ENCODE results near the gene SCEL. TPM values are rescaled to one million over a fixed set of nuclear protein-coding genes. Genes with fewer than 3 reads are reported as not detected.
"Not testable (repeated sequence)": the region's sequence is repeated elsewhere in the genome, so short reads cannot be mapped to it uniquely, and the experiment has no call there.

SCEL gene
- total RNA-seq, 1 donor from 2014 or later = not detected

DNA sequence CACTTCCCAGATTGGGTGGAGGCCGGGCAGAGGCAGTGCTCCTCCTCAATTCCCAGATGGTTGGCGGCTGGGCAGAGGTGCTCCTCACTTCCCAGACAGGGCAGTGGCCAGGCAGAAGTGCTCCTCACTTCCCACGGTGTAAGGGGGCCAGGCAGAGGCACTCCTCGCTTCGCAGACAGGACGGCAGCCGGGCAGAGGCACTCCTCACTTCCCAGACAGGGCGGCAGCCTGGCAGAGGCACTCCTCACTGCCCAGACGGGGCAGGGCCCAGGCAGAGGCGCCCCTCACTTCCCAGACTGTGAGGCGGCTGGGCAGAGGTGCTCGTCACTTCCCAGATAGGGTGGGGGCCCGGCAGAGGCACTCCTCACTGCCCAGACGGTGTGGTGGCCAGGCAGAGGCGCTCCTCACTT, 125.3 kb downstream of the SCEL start:
- DNase-seq (ENCODE audit: low spot score) = no peak
- Mint-ChIP-seq H3K4me3 (no peak overlapping the region), H3K9me3 (peaks cover 6% of the 10 kb centered on the region), H3K4me1 (no peaks in the 10 kb centered on the region), H3K27ac (no peak overlapping the region), H3K36me3 (no peaks in the 10 kb centered on the region), H3K27me3 (ENCODE audit: insufficient read depth, low read depth) (peaks cover 5% of the 10 kb centered on the region)
- Histone ChIP-seq H3K27me3 (no peaks in the 10 kb centered on the region), H4K20me1 (ENCODE audit: low read depth) (no peaks in the 10 kb centered on the region), H2AFZ (replicated peaks) (no peak overlapping the region), H3K9me3 (ENCODE audit: low read depth) (no peaks in the 10 kb centered on the region), H3K4me3 (no peak overlapping the region), H3K79me2 (ENCODE audit: low read depth) (no peaks in the 10 kb centered on the region), H3K27ac (no peak overlapping the region), H3K4me1 (no peaks in the 10 kb centered on the region), H3K36me3 (no peaks in the 10 kb centered on the region), H3K9ac (no peak overlapping the region), H3K4me2 (no peak overlapping the region), H3F3A (ENCODE audit: low read depth) (no peaks in the 10 kb centered on the region)
- TF ChIP-seq, protein P1, sequence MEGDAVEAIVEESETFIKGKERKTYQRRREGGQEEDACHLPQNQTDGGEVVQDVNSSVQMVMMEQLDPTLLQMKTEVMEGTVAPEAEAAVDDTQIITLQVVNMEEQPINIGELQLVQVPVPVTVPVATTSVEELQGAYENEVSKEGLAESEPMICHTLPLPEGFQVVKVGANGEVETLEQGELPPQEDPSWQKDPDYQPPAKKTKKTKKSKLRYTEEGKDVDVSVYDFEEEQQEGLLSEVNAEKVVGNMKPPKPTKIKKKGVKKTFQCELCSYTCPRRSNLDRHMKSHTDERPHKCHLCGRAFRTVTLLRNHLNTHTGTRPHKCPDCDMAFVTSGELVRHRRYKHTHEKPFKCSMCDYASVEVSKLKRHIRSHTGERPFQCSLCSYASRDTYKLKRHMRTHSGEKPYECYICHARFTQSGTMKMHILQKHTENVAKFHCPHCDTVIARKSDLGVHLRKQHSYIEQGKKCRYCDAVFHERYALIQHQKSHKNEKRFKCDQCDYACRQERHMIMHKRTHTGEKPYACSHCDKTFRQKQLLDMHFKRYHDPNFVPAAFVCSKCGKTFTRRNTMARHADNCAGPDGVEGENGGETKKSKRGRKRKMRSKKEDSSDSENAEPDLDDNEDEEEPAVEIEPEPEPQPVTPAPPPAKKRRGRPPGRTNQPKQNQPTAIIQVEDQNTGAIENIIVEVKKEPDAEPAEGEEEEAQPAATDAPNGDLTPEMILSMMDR (IDR thresholded peaks at IDR 0.05) = no peak
- TF ChIP-seq EZH2phosphoT487 (IDR thresholded peaks at IDR 0.05) (no peak), EZH2 (IDR thresholded peaks at IDR 0.05) (no peak)

DNA sequence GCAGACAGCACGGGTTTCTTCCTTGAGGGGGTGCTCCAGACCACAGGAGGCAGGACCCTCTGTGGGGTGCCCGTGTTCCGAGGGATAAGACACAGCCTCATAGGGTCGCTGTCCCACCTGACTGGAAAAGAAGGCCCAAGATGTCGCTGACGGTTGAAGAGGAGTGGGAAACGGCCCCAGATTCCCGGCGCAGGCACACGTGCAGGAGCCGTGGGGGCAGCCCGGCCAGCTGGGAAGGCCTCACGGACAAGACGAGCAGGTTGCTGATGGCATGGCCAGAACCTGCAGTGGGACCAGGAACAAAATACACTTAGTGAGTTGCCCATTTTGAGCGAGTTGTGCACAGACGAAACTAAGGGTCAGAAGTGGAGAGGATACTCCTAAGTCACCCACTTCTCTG, 126.8 kb downstream of the SCEL start:
- not testable (repeated sequence) for H3F3A ChIP-seq (ENCODE audit: low read depth); H3K4me2 ChIP-seq; H3K27ac ChIP-seq; H3K9me3 Mint-ChIP-seq; H3K27me3 Mint-ChIP-seq (ENCODE audit: insufficient read depth, low read depth); H3K79me2 ChIP-seq (ENCODE audit: low read depth); H3K27me3 ChIP-seq; H3K4me3 ChIP-seq; H3K9me3 ChIP-seq (ENCODE audit: low read depth); H3K9ac ChIP-seq; H3K27ac Mint-ChIP-seq; H3K36me3 Mint-ChIP-seq; H2AFZ ChIP-seq (replicated peaks); DNase-seq (ENCODE audit: low spot score); H3K4me1 Mint-ChIP-seq; H3K4me1 ChIP-seq; H4K20me1 ChIP-seq (ENCODE audit: low read depth); H3K36me3 ChIP-seq; H3K4me3 Mint-ChIP-seq

DNA sequence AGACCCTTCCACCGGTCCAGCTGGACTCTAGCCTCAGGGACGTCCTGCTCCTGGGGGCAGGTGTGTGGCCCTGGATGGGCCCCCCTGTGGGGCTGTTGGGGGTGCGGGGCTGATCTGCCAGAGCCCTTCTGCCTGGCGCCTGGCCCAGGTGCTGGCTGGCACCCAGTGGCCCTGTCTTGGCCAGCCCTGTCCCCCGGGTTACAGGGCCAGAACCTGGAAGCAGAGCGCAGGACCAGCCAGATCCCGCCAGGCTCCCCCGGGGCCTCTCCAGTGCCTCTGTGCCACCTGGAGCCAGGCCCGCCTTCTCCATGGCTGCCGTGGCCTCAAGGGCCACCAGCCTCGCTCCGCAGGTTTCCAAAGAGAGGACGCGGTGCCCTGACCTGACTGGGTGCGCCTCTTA, 127.3 kb downstream of the SCEL start:
- not testable (repeated sequence) for H3K27ac Mint-ChIP-seq

GRCh38 chr13:77674852-77675251, 139.3 kb downstream of the SCEL start:
- no peak overlapping the region for H2AFZ ChIP-seq (replicated peaks)
- no peaks in the 10 kb centered on the region for H3F3A ChIP-seq (ENCODE audit: low read depth)
- H3K9me3 ChIP-seq (ENCODE audit: low read depth) = peaks cover 2% of the 10 kb centered on the region
- Mint-ChIP-seq H3K27ac (peak overlapping the region; percentile 91), H3K4me1 (peaks cover 8% of the 10 kb centered on the region), H3K4me3 (no peak overlapping the region), H3K27me3 (ENCODE audit: insufficient read depth, low read depth) (peaks cover 3% of the 10 kb centered on the region), H3K9me3 (peaks cover 17% of the 10 kb centered on the region), H3K36me3 (no peaks in the 10 kb centered on the region)
- no peak overlapping the region for H3K4me2 ChIP-seq
- no peak overlapping the region for H3K9ac ChIP-seq
- no peaks in the 10 kb centered on the region for H3K27me3 ChIP-seq
- H3K27ac ChIP-seq = no peak overlapping the region
- peaks cover 6% of the 10 kb centered on the region for H3K4me1 ChIP-seq
- peak; percentile 23 for DNase-seq (ENCODE audit: low spot score)
- TF ChIP-seq, protein P1 (IDR thresholded peaks at IDR 0.05) = no peak
- TF ChIP-seq EZH2phosphoT487 (IDR thresholded peaks at IDR 0.05) = no peak
- TF ChIP-seq EZH2 (IDR thresholded peaks at IDR 0.05) = no peak
- no peaks in the 10 kb centered on the region for H4K20me1 ChIP-seq (ENCODE audit: low read depth)
- no peaks in the 10 kb centered on the region for H3K79me2 ChIP-seq (ENCODE audit: low read depth)
- no peaks in the 10 kb centered on the region for H3K36me3 ChIP-seq
- H3K4me3 ChIP-seq = no peak overlapping the region

More for the DNA sequence above, 127.3 kb downstream of the SCEL start:
- not testable (repeated sequence) for H3K27ac ChIP-seq; H3K4me3 ChIP-seq; H4K20me1 ChIP-seq (ENCODE audit: low read depth); H3K9ac ChIP-seq; H3K9me3 Mint-ChIP-seq; H3K27me3 ChIP-seq; H3K4me3 Mint-ChIP-seq; H2AFZ ChIP-seq (replicated peaks); DNase-seq (ENCODE audit: low spot score); H3K4me2 ChIP-seq; H3K4me1 Mint-ChIP-seq; H3K36me3 ChIP-seq; H3K27me3 Mint-ChIP-seq (ENCODE audit: insufficient read depth, low read depth); H3K4me1 ChIP-seq; H3K79me2 ChIP-seq (ENCODE audit: low read depth); H3K9me3 ChIP-seq (ENCODE audit: low read depth); H3F3A ChIP-seq (ENCODE audit: low read depth); H3K36me3 Mint-ChIP-seq

All from neural progenitor cell (in vitro differentiated cells).